AG08396 (cell line): ENCODE measurements around the gene TRAF2.

Experiments used
- DNase-seq: peaks from one replicate; pipeline ENCODE4 v3.0.0; 2012; ENCODE audit warnings: low spot score, mixed read lengths

TRAF2 gene

DNA sequence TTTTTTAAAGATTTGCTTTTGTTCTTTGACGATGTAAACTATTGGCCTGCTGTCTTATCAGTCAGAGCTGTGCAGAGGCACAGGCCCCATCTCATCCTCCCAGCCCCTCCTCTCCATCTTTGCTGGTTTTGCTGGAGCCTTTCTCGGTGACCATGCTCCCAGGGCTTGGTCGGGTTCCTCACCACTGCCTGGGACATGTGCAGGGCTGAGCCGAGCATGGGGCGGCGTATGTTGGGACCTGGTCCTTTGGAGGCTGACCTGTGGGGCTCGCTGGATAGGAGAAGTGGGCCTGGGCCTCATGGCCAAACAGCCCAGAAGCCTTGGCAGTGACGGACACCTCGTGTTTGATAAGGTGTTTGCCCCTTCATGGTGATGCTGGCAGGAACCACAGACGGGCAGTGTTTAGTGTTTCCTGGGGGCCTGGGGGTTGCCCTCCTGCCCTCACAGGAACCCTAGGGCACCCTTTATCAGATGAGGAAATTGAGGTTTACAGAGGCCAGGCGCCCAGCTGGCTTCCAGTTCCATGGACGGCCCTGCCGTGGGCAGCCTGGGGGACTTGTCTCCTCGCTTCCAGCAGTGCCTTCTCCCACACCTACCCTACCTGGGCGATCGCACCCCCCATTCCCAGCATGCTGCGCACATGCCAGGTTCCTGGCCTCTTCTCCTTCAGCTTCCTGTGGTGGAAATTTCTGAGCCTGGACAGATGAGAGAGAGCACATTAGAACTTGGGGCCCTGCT, 27.6 kb downstream of the TRAF2 start:
- no peak for DNase-seq

DNA sequence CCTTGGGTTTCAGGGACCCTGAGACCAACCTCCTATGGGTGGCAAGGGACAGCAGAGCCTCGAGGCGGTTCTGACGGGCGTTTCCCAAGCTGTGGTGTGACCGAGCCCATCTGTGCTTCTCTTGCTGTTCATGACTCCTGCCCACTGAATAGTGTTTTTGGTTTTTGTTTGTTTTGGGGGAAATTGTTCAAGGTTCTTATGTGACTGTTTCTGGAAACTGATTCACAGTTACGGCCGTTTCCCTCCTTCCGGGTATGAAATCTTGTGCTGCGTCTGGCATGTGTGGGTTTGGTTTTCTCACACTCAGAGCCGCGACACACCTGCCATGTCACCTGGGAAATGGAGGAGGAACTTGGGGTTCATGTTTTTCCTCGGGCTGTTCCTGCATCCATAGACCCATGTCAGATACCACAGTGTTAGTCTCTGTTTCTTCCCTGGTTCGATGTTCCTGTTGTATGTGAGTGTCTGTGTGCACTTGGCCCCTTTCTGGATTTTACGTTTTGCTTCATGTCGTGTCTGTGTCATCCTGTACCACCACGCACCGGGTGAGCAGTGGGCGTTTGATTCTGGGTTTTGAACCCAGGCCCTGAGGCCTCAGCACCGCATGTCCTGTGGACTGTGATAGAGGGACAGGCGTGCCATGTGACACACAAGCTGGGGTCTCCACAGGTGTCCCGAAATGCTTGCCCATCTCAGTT, 29.5 kb downstream of the TRAF2 start:
- no peak for DNase-seq

GRCh38 chr9:136916330-136917184, 30.2 kb downstream of the TRAF2 start:
- no peak for DNase-seq

GRCh38 chr9:136917902-136918301, 31.6 kb downstream of the TRAF2 start:
- DNase-seq, result no peak

- no peak for DNase-seq
These were observed 33.8 kb downstream of the TRAF2 start for GRCh38 chr9:136920069-136920468.

- DNase-seq, result no peak
These were observed 34.5 kb downstream of the TRAF2 start for GRCh38 chr9:136920734-136921231.

DNA sequence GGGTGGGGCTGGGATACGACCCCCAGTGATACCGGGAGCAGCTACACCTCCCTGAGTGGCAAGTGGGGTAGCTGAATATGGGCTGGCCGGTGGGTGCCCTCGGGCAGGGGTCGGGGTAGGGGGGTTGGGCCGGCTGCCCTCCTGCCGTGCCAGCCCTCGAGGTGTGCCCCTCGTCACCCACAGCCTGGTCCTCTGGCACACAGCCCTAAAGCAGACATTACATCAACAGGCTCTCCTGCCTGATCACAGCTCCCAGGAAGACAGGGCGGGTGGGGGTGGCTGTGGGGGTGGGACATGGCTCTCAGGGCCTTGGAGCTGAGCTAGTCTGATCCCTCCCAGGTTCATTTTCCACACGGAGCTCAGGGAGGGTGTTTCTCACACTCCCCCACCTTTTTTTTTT, 35.0 kb downstream of the TRAF2 start:
- DNase-seq, result no peak

GRCh38 chr9:136921718-136922117, 35.4 kb downstream of the TRAF2 start:
- no peak for DNase-seq

- no peak for DNase-seq
These were observed 36.2 kb downstream of the TRAF2 start for GRCh38 chr9:136922540-136922939.

DNA sequence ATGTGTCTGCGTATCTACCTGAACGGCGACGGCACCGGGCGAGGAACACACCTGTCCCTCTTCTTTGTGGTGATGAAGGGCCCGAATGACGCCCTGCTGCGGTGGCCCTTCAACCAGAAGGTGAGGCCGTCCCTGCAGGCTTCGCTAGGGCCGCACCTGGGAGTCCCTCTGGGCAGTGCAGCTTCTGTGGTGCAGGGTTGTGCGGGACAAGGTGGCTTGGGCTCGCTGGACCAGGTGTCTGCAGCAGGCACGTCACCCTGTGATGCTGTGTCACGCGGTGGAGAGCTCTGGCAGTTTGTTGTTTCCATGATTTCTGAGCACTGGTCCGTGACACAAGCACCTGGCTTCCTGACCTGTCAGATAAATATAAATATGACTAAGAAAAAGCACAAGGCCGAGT, 37.6 kb downstream of the TRAF2 start:
- DNase-seq, result no peak

DNA sequence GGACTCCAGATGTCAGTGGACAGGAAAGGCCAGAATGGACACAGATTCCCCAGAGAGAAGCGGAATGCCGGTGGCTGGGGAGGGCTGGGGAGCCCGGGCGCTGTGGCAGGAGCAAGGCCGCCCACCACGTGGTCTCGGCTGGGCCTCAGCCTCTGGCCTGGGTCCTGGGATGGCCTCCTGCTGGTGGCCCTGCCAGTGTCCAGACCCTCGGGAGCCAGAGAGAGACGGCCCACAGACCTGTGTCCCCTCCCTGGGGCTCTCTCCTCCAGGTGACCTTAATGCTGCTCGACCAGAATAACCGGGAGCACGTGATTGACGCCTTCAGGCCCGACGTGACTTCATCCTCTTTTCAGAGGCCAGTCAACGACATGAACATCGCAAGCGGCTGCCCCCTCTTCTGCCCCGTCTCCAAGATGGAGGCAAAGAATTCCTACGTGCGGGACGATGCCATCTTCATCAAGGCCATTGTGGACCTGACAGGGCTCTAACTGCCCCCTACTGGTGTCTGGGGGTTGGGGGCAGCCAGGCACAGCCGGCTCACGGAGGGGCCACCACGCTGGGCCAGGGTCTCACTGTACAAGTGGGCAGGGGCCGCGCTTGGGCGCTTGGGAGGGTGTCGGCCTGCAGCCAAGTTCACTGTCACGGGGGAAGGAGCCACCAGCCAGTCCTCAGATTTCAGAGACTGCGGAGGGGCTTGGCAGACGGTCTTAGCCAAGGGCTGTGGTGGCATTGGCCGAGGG, 39.3 kb downstream of the TRAF2 start:
- no peak for DNase-seq

DNA sequence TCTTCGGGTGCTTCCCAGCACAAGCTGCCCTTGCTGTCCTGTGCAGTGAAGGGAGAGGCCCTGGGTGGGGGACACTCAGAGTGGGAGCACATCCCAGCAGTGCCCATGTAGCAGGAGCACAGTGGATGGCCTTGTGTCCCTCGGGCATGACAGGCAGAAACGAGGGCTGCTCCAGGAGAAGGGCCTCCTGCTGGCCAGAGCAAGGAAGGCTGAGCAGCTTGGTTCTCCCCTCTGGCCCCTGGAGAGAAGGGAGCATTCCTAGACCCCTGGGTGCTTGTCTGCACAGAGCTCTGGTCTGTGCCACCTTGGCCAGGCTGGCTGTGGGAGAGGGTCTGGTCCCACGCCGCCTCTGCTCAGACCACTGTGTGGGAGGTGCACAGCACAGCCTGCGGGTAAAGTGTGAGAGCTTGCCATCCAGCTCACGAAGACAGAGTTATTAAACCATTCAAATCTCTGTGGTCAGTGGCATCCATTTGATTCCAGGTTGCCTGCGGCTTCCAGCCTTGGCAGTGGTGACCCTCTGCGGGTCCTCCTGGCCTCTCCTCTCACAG, 39.9 kb downstream of the TRAF2 start:
- no peak for DNase-seq

DNA sequence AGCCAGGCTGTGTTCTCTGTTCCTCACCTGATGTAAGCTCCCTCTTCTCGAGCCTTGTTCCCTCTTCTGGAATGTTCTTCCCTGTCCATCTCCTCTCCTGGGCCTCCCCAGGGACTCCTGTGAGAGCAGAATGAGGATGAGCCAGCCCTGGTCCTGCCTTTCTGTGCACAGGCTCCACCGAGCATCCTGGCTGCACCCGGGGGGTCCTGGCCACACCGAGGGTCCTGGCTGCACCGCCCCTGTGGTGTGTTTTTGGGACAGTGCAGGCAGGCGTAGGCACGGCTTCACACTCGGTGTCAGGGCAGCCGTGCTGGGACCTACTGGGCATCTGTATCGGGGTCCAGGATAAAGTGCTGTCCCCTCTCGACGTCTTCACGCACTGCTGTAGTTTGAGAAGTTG, 40.4 kb downstream of the TRAF2 start:
- DNase-seq, result no peak

GRCh38 chr9:136927343-136928271, 41.3 kb downstream of the TRAF2 start:
- no peak for DNase-seq

GRCh38 chr9:136928591-136928990, 42.3 kb downstream of the TRAF2 start:
- DNase-seq, result no peak

GRCh38 chr9:136930014-136930413, 43.7 kb downstream of the TRAF2 start:
- no peak for DNase-seq

GRCh38 chr9:136931611-136932130, 45.4 kb downstream of the TRAF2 start:
- no peak for DNase-seq

GRCh38 chr9:136934277-136934676, 48.0 kb downstream of the TRAF2 start:
- no peak for DNase-seq

- DNase-seq, result no peak
These were observed 49.3 kb downstream of the TRAF2 start for GRCh38 chr9:136935651-136936050.

DNA sequence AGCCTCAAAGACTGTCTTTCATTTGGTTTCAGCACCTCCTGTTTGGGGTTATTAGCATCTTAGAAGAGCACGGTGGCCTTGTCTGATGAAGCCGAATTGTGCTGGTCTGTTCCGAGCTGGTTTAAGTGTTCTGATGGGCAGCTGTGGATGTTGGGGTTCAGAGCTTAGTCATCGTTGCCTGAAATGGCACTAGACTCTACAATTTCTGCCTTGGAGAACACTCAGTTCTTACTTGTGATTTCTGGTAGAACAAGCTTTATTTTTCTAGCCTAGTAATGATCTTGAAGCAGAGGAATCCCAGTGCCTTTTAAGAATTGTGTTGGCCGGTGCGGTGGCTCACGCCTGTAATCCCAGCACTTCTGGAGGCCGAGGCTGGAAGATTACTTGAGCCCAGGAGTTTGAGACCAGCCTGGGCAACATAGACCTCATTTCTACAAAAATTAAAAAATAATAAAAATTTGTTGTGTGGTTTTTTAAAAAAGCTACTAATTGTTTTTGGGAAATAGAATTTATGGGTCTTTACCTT, 50.4 kb downstream of the TRAF2 start:
- DNase-seq, result no peak
